A673 (cell line): ENCODE results near the gene EXOSC6.

ENCODE experiments used
- CTCF ChIP-seq: fragments of 300-800, 200-600 bp; sonication (generic); conservative IDR thresholded peaks from 2 replicates; pipeline ENCODE4 v1.5.1; 2017; ENCODE audit warnings: low read depth, mild to moderate bottlenecking, antibody characterized with exemption, low read length, moderate library complexity, mixed read lengths
- EZH2 ChIP-seq: fragments of 200-600 bp; sonication (generic); IDR thresholded peaks from 2 replicates; pipeline ENCODE4 v1.6.1; 2017; ENCODE audit warnings: borderline replicate concordance, low read depth, mild to moderate bottlenecking, mixed read lengths, antibody characterized with exemption, low read length; ENCODE audit not compliant: poor library complexity, severe bottlenecking

GRCh38 chr16:70290949-70291519 is 39.3 kb upstream of the EXOSC6 start:
- no peak for TF ChIP-seq CTCF
- no peak for TF ChIP-seq EZH2
